GM21528 (cell line): ENCODE data around the gene MEGF11.

Source experiments
- ATAC-seq: cut with Tn5 transposase; IDR thresholded peaks from one replicate; pipeline ENCODE4 v1.9.1; 2021; ENCODE audit warnings: mild to moderate bottlenecking, moderate library complexity; ENCODE audit not compliant: unreplicated experiment, low FRiP score

The MEGF11 gene

GRCh38 chr15:66043264-66043663, 210.3 kb downstream of the MEGF11 start:
- no peak for ATAC-seq

- ATAC-seq, result no peak
These were observed 210.9 kb downstream of the MEGF11 start for GRCh38 chr15:66042624-66043023.

- ATAC-seq, result no peak
These were observed 212.3 kb downstream of the MEGF11 start for GRCh38 chr15:66041276-66041675.

- no peak for ATAC-seq
These were observed 213.2 kb downstream of the MEGF11 start for GRCh38 chr15:66040211-66040892.

DNA sequence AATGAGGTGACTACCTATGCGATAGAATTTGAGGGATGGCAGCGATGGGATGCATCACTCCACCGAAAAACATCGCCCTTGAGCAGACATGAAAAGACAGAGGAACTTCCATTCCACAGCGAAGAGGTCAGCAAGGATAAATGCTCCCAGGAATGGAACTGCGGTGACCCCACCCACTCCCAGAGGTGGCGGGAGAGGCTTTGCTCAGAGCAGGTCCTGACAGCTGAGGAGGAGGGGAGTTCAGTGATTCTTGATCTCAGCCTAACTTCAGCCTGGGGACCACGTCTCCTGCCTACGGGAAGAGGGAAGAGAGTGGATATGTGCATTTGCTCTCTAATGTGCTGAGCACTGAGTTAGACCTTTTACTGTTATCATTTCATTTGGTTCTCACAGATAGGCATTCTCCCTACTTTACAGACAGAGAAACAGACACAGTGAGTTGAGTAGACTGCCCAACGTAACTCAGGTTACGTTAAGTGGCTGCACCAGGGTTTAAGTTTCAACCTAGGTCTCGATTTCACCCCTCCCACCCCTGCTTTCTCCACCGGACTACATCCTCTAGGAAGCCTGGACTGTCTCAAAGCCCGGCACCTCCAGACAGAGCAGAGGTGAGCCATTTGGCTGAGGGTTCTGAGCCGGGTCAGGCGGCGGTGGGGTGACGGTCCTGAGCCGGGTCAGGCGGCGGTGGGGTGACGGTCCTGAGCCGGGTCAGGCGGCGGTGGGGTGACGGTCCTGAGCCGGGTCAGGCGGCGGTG, 214.3 kb downstream of the MEGF11 start:
- no peak for ATAC-seq

- no peak for ATAC-seq
These were observed 215.0 kb downstream of the MEGF11 start for GRCh38 chr15:66038387-66039116.

DNA sequence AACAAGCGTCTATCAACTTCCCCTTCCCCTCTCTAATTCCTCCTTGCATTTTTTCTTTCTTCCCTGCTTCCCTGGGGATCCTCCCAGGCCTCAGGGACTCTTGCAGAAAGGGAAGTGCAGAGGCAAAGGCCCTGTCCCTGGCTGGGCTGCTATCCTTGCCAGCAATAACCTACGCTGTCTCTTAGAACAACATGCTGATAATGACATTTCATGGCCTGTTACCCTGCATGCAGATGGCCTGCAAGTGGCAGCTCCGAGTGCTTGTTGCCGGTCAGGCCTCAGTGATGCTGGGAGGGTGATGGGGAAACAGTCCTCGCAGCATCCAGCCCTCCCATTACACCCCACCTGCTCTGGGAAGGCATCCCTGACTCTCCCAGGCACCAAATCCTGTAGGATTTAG, 216.7 kb downstream of the MEGF11 start:
- ATAC-seq, result no peak

DNA sequence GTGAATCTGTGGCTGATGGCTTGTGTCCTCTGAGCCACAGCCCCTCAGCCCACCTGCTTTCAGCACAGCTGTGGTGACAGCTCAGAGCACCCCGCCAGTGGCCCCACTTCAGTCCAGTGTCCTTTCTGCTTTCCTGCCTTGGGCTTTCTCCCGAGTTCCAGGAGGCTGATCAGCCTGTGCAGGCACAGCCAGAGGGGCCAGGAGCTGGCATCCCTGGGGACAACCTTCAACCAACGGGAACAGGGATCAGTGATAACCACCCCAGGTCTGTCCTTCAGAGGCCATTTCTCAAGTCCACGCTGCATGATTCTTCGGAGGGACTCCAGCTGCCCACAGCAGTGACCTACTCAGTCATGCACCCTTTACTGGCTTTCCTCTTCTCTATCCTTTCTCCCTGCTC, 217.6 kb downstream of the MEGF11 start:
- ATAC-seq, result no peak

- no peak for ATAC-seq
These were observed 220.4 kb downstream of the MEGF11 start for GRCh38 chr15:66033143-66033542.

DNA sequence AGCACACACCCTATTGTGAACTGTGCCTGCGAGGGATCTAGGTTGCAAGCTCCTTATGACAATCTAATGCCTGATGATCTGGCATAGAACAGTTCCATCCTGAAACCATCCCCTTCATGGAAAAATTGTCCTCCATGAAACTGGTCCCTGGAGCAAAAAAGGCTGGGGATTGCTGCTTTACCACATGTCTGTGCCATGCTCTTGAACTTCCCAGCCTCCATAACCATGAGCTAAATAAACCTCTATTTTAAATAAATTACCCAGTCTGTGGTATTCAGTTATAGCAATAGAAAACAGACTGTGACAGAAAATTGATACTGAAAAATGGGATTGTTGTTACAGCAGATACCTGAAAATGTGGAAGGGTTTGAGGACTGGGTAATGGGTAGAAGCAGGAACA, 221.5 kb downstream of the MEGF11 start:
- no peak for ATAC-seq

DNA sequence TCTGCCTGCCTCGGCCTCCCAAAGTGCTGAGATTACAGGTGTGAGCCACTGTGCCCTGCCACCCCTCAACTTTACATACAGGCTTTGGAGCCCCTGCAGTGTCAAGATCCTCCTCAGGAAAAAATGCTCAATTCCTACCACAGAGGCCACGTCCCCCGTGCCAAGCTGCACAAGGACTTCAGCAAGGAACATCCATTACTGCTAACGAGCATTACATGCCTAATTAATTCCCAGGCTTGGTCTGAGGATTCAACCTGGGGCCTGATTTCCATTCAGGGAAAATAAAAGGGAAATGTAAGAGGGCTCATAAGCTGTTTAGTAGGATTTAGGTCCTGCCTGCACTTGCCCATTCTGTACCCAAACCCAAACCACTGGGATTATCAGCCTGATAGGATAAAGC, 222.9 kb downstream of the MEGF11 start:
- no peak for ATAC-seq

- ATAC-seq, result no peak
These were observed 223.9 kb downstream of the MEGF11 start for GRCh38 chr15:66029650-66030049.

GRCh38 chr15:66027268-66027805, 226.2 kb downstream of the MEGF11 start:
- no peak for ATAC-seq

DNA sequence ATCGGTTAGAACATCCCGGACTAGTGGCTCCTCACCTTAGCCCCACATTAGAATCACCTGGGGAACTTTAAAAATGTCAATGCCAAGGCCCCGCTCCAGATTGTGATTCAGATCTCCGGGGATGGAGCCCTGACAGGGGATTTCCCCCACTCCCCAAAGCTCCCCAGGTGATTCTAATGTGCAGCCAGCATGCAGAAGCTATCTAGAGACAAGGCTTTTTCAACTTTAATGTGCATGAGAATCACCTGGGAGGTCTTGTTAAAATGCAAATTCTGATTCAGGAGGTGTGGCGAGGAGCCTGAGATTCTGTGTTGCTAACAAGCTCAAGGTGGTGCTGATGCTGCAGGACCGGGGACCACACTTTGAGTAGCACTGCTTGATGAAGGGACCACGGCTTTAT, 227.6 kb downstream of the MEGF11 start:
- no peak for ATAC-seq

DNA sequence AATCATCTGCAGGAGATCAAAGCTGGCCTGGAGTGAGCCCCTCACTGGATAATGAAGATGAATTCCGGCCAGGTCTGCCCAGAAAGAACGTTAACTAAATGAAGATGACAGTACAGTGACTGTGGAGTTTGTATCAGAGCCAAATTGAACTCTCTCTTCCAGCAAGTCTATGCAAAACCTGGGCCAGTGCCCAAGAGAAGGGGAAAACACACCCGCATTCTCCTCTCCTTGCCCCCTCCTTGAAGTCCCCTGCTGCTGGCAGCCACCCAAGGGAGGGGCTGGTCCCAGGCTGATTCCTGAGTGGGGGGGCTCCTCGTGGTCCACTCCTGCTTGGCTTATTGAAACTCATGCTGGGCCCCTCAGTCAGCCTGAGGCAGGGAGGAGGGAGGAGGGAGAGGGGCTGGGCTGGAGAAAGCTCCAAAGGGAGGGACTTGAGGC, 228.5 kb downstream of the MEGF11 start:
- ATAC-seq, result no peak

- no peak for ATAC-seq
These were observed 229.4 kb downstream of the MEGF11 start for GRCh38 chr15:66024116-66024515.

GRCh38 chr15:66023311-66023972, 230.1 kb downstream of the MEGF11 start:
- no peak for ATAC-seq

- ATAC-seq, result no peak
These were observed 231.4 kb downstream of the MEGF11 start for GRCh38 chr15:66022163-66022525.

GRCh38 chr15:66021496-66022162, 231.9 kb downstream of the MEGF11 start:
- no peak for ATAC-seq

- ATAC-seq, result no peak
These were observed 233.6 kb downstream of the MEGF11 start for GRCh38 chr15:66019826-66020398.
